ENCODE data around the gene DNAH17. TPM values are rescaled to one million over a fixed set of nuclear protein-coding genes. Genes with fewer than 3 reads are reported as not detected.

DNAH17 gene
- total and polyA plus RNA-seq, 2 of the 13 experiments (the other 11 are each of a cell fraction or from before 2014, with no cell fraction given): 0.86 to 1.6 TPM

GRCh38 chr17:78517421-78517820, 59.8 kb downstream of the DNAH17 start:
- in situ Hi-C loops (cut with HindIII; ENCODE audit: extremely low pct_ligation_motif_present, low pct_unique_long_range_greater_than_20kb): no loop called here
- no peaks in the 10 kb centered on the region for H3K79me2 ChIP-seq (ENCODE audit: insufficient read depth, low read length)
- no peak overlapping the region for H3K4me3 ChIP-seq (replicated peaks in 1 of 3; ENCODE audit: insufficient read depth in 1 of 3, low read depth in 2 of 3, low read length in 3 of 3)
- H3K36me3 ChIP-seq (replicated peaks in 1 of 2; ENCODE audit: control insufficient read depth in 1 of 2, insufficient read depth in 2 of 2, low read length in 2 of 2): no peaks in the 10 kb centered on the region
- no peak for TF ChIP-seq ZNF543 (CRISPR knock-in tag; IDR thresholded peaks at IDR 0.05)
- no peak for TF ChIP-seq ATF4 (CRISPR knock-in tag; IDR thresholded peaks at IDR 0.05)
- no peak overlapping the region for H3K27ac ChIP-seq (ENCODE audit: extremely low read length, insufficient read depth, low read length)
- H3K9me3 ChIP-seq (ENCODE audit: low read length): no peaks in the 10 kb centered on the region
- ChIA-PET POLR2A (no interaction called here), CTCF (ENCODE audit: low intra/inter-chr PET ratio, low total read pairs) (no interaction called here)
- H3K9ac ChIP-seq (ENCODE audit: insufficient read depth, low read depth, low read length): no peak overlapping the region
- no peak for ATAC-seq
- WGBS (ENCODE audit: low lambda C conversion rate): 58% methylated on average over 2 of the region's 2 CpGs
- H3K4me1 ChIP-seq (ENCODE audit: insufficient read depth, low read length): peaks cover 5% of the 10 kb centered on the region
- no TSS peak for BruUV-seq (replicated peaks)
- intact Hi-C loops (cut with micrococcal nuclease; ENCODE audit: unreplicated experiment): no loop called here
- H3K27me3 ChIP-seq (ENCODE audit: control insufficient read depth in 1 of 2, insufficient read depth in 2 of 2, low read length in 2 of 2): no peaks in the 10 kb centered on the region
- no peaks in the 10 kb centered on the region for H4K20me1 ChIP-seq (ENCODE audit: insufficient read depth, low read length)
- H2AFZ ChIP-seq (ENCODE audit: low read length): no peak overlapping the region
- no peak overlapping the region for H3K4me2 ChIP-seq (ENCODE audit: low read depth, low read length)
- FAIRE-seq: no peak
- no peak for DNase-seq (ENCODE audit: low spot score)

GRCh38 chr17:78515480-78515879, 61.7 kb downstream of the DNAH17 start:
- ChIA-PET CTCF (ENCODE audit: low intra/inter-chr PET ratio, low total read pairs) (no interaction called here), POLR2A (interaction anchor here (0.9 kb wide), 1 partner anchor 42 kb away, joined by 3 read pairs; no protein-coding TSS in a partner anchor)
- ATAC-seq (no peak), FAIRE-seq (no peak), DNase-seq (ENCODE audit: low spot score) (no peak)
- BruUV-seq (replicated peaks): no TSS peak
- no peaks in the 10 kb centered on the region for H3K27me3 ChIP-seq (ENCODE audit: control insufficient read depth in 1 of 2, insufficient read depth in 2 of 2, low read length in 2 of 2)
- H3K4me3 ChIP-seq (replicated peaks in 1 of 3; ENCODE audit: insufficient read depth in 1 of 3, low read depth in 2 of 3, low read length in 3 of 3): no peak overlapping the region
- H4K20me1 ChIP-seq (ENCODE audit: insufficient read depth, low read length): no peaks in the 10 kb centered on the region
- H3K36me3 ChIP-seq (replicated peaks in 1 of 2; ENCODE audit: control insufficient read depth in 1 of 2, insufficient read depth in 2 of 2, low read length in 2 of 2): no peaks in the 10 kb centered on the region
- no peaks in the 10 kb centered on the region for H3K9me3 ChIP-seq (ENCODE audit: low read length)
- 92% methylated on average over 4 of the region's 4 CpGs for WGBS (ENCODE audit: low lambda C conversion rate)
- H2AFZ ChIP-seq (ENCODE audit: low read length): no peak overlapping the region
- no peaks in the 10 kb centered on the region for H3K79me2 ChIP-seq (ENCODE audit: insufficient read depth, low read length)
- no peak overlapping the region for H3K9ac ChIP-seq (ENCODE audit: insufficient read depth, low read depth, low read length)
- H3K4me1 ChIP-seq (ENCODE audit: insufficient read depth, low read length): no peaks in the 10 kb centered on the region; the same call in 1 of the 2 replicates
- intact Hi-C loops (cut with micrococcal nuclease; ENCODE audit: unreplicated experiment): no loop called here
- H3K27ac ChIP-seq (ENCODE audit: extremely low read length, insufficient read depth, low read length): no peak overlapping the region
- H3K4me2 ChIP-seq (ENCODE audit: low read depth, low read length): no peak overlapping the region
- in situ Hi-C loops (cut with HindIII; ENCODE audit: extremely low pct_ligation_motif_present, low pct_unique_long_range_greater_than_20kb): no loop called here
- TF ChIP-seq NONO (IDR thresholded peaks at IDR 0.05): no peak
- no peak for TF ChIP-seq NONO (CRISPR knock-in tag; conservative IDR thresholded peaks at IDR 0.05)
- no peak for TF ChIP-seq ZNF7 (CRISPR knock-in tag; IDR thresholded peaks at IDR 0.05)
- TF ChIP-seq ZNF605 (CRISPR knock-in tag; IDR thresholded peaks at IDR 0.05): no peak
- TF ChIP-seq ZSCAN9 (CRISPR knock-in tag; IDR thresholded peaks at IDR 0.05; ENCODE audit: borderline replicate concordance): no peak
- TF ChIP-seq ZBTB1 (CRISPR knock-in tag; IDR thresholded peaks at IDR 0.05; ENCODE audit: borderline replicate concordance): no peak
- no peak for TF ChIP-seq DNMT3B (CRISPR knock-in tag; conservative IDR thresholded peaks at IDR 0.05)
- TF ChIP-seq PRPF4 (IDR thresholded peaks at IDR 0.05; ENCODE audit: low read depth, low read length, poor library complexity, severe bottlenecking): no peak
- TF ChIP-seq ZSCAN5A (CRISPR knock-in tag; IDR thresholded peaks at IDR 0.05; ENCODE audit: borderline replicate concordance): no peak
- TF ChIP-seq GMEB1 (CRISPR knock-in tag; IDR thresholded peaks at IDR 0.05; ENCODE audit: borderline replicate concordance): no peak
- no peak for TF ChIP-seq ZNF567 (CRISPR knock-in tag; IDR thresholded peaks at IDR 0.05; ENCODE audit: borderline replicate concordance)
- TF ChIP-seq NCOA2 (CRISPR knock-in tag; IDR thresholded peaks at IDR 0.05): no peak
- no peak for TF ChIP-seq KDM5A (IDR thresholded peaks at IDR 0.05; ENCODE audit: borderline replicate concordance, low read length)
- TF ChIP-seq HMGA1 (CRISPR knock-in tag; conservative IDR thresholded peaks at IDR 0.05): no peak
- TF ChIP-seq NAIF1 (CRISPR knock-in tag; IDR thresholded peaks at IDR 0.05; ENCODE audit: borderline replicate concordance): no peak

Measured in HepG2 (cell line).